H1 (cell line): ENCODE measurements around the gene DHPS. TPM values are rescaled to one million over a fixed set of nuclear protein-coding genes. Genes with fewer than 3 reads are reported as not detected.

Source experiments
- BACH1 ChIP-seq: IDR thresholded peaks from 2 replicates; pipeline ENCODE4 v1.6.1; 2012; ENCODE audit warnings: low read length, improper control_type of control experiment
- RFX5 ChIP-seq: IDR thresholded peaks from 2 replicates; pipeline ENCODE4 v1.6.1; 2011; ENCODE audit warnings: low read depth, low read length, improper control_type of control experiment, borderline replicate concordance
- polyA plus RNA-seq, 7 experiments: library from polyadenylated mRNA; depleted of rRNA in 3 of 7; stranded (reverse) in 5 of 7; unstranded in 2 of 7; fragments of >200 nt in 5 of 7; fragments of 200-250 nt in 2 of 7; gene quantifications; 1 replicate in 5 of 7; 2 replicates in 1 of 7; 4 replicates in 1 of 7; pipeline versions ENCODE4 v1.2.1 to v1.2.3, GENCODE V29; 2011 to 2013; ENCODE audit warnings: missing spikeins in 2 of 7, mixed read lengths in 2 of 7
- total RNA-seq: library from RNA; stranded (reverse); fragmentation: NEBNext Ultra II Directional; extraction: Animal tissue kit (Norgen Biotek cat#: 25700); gene quantifications from 2 replicates; pipeline ENCODE4 v1.2.1, GENCODE V29; 2021

The DHPS gene
- total and polyA plus RNA-seq, 2 of the 8 experiments (the other 6 are each of a cell fraction or from before 2014, with no cell fraction given) = 86.6 to 99.6 TPM

- TF ChIP-seq RFX5 (no peak), BACH1 (no peak)
Observed at GRCh38 chr19:12641456-12641855, 40.2 kb downstream of the DHPS start (continued).
